GM23248 (cell line): Measurements from ENCODE around the gene ADAMTSL3. TPM values are rescaled to one million over a fixed set of nuclear protein-coding genes. Genes with fewer than 3 reads are reported as not detected.

Experiments used
- DNase-seq: peaks from one replicate; pipeline ENCODE4 v3.0.0-alpha.2; 2015
- H2AFZ ChIP-seq: fragments of 200-600 bp; sonication (generic); 2 replicates; pipeline ENCODE4 v1.6.1; 2016; ENCODE audit warnings: antibody characterized with exemption
- H3F3A ChIP-seq: fragments of 200-600 bp; sonication (generic); 2 replicates; pipeline ENCODE4 v1.6.1; 2016; ENCODE audit warnings: mild to moderate bottlenecking, antibody characterized with exemption, mixed run types; ENCODE audit not compliant: insufficient read depth
- H3K27ac ChIP-seq: fragments of 200-600 bp; sonication (generic); 2 replicates; pipeline ENCODE4 v1.5.1; 2016; ENCODE audit warnings: mild to moderate bottlenecking
- H3K27me3 ChIP-seq: fragments of 200-600 bp; sonication (generic); replicated peaks from 2 replicates; pipeline ENCODE4 v1.6.1; 2016; ENCODE audit warnings: mild to moderate bottlenecking; ENCODE audit not compliant: insufficient read depth
- H3K36me3 ChIP-seq: fragments of 200-600 bp; sonication (generic); 2 replicates; pipeline ENCODE4 v1.6.1; 2016; ENCODE audit warnings: low read depth, mild to moderate bottlenecking
- H3K4me1 ChIP-seq: fragments of 200-600 bp; sonication (generic); 2 replicates; pipeline ENCODE4 v1.6.1; 2016; ENCODE audit warnings: mild to moderate bottlenecking; ENCODE audit not compliant: insufficient read depth
- H3K4me2 ChIP-seq: fragments of 200-600 bp; sonication (generic); one replicate; pipeline ENCODE4 v1.6.1; 2016; ENCODE audit warnings: mild to moderate bottlenecking; ENCODE audit not compliant: unreplicated experiment
- H3K4me3 ChIP-seq: fragments of 200-600 bp; sonication (generic); 2 replicates; pipeline ENCODE4 v1.5.1; 2016; ENCODE audit warnings: mild to moderate bottlenecking
- H3K79me2 ChIP-seq: fragments of 200-600 bp; sonication (generic); 2 replicates; pipeline ENCODE4 v1.6.1; 2016; ENCODE audit warnings: mild to moderate bottlenecking; ENCODE audit not compliant: insufficient read depth
- H3K9ac ChIP-seq: fragments of 200-600 bp; sonication (generic); 2 replicates; pipeline ENCODE4 v1.6.1; 2016; ENCODE audit warnings: mild to moderate bottlenecking
- H3K9me2 ChIP-seq: fragments of 200-600 bp; sonication (generic); 2 replicates; pipeline ENCODE4 v1.6.1; 2016; ENCODE audit warnings: mixed run types, mild to moderate bottlenecking, moderate library complexity; ENCODE audit not compliant: insufficient read depth
- H3K9me3 ChIP-seq: fragments of 200-600 bp; sonication (generic); one replicate; pipeline ENCODE4 v1.6.1; 2017; ENCODE audit warnings: low read depth
- H4K20me1 ChIP-seq: fragments of 200-600 bp; sonication (generic); 2 replicates; pipeline ENCODE4 v1.6.0; 2016; ENCODE audit not compliant: insufficient read depth
- EZH2 ChIP-seq: fragments of 200-600 bp; sonication (generic); IDR thresholded peaks from 2 replicates; pipeline ENCODE4 v1.6.1; 2018; ENCODE audit warnings: antibody characterized with exemption, mild to moderate bottlenecking; ENCODE audit not compliant: insufficient read depth, poor library complexity, severe bottlenecking
- EZH2phosphoT487 ChIP-seq: fragments of 200-600 bp; sonication (generic); IDR thresholded peaks from 2 replicates; pipeline ENCODE4 v1.6.1; 2018; ENCODE audit warnings: antibody characterized with exemption, moderate library complexity, mild to moderate bottlenecking, low read depth; ENCODE audit not compliant: insufficient read depth
- WGBS, 2 experiments: methylation state at CpG; one replicate each; pipeline ENCODE4 v1.1.6; 2015 to 2017; ENCODE audit warnings: low lambda C conversion rate in 2 of 2, low coverage in 1 of 2; ENCODE audit errors: missing lambda C conversion rate in 2 of 2; 5-methylcytosine and 5-hydroxymethylcytosine counted together
- in situ Hi-C: fragments of 300-500 bp; cut with MboI; formaldehyde crosslinking; loops from 2 replicates; pipeline ENCODE4 v1.15.0; 2020
- polyA plus RNA-seq: library from polyadenylated mRNA; unstranded; fragments of >200 nt; fragmentation: Nextera tagmentation; extraction: Ambion mirVana; gene quantifications from 2 replicates; pipeline ENCODE4 v1.2.1, GENCODE V29; 2016
- total RNA-seq: library from RNA; depleted of rRNA; stranded (reverse); fragments of >200 nt; shearing (Covaris generic); gene quantifications from 2 replicates; pipeline ENCODE4 v1.2.3, GENCODE V29; 2014

The ADAMTSL3 gene
- total and polyA plus RNA-seq, 2 experiments from 2014 or later = not detected

DNA sequence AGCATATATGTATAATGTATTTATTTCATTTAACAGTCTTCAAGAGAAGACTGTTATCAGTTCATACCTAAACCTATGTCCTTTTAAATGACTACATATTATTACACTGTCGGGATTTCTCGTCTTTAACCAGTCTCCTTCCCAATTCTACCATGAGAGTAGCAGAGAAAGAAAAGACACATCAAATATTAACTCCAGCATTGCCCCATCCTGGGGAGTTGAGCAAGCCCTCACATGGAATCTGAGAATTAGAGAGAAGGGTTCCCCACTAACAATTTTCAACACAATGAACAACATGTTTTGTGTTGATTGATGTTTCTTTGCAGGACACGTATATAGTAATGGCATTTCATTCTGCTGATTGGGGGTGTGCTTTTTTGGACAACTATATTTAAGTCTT lies 257.4 kb downstream of the ADAMTSL3 start:
- H3K9ac ChIP-seq = no peak overlapping the region
- H3F3A ChIP-seq = no peaks in the 10 kb centered on the region
- no peaks in the 10 kb centered on the region for H4K20me1 ChIP-seq
- no peak for TF ChIP-seq EZH2phosphoT487
- TF ChIP-seq EZH2 = no peak
- H3K4me1 ChIP-seq = no peaks in the 10 kb centered on the region
- WGBS, 2 experiments = 47 to 50% methylated on average over 3 of the region's 3 CpGs
- in situ Hi-C loops = no loop called here
- H3K36me3 ChIP-seq = no peaks in the 10 kb centered on the region
- H3K4me3 ChIP-seq = no peak overlapping the region
- no peaks in the 10 kb centered on the region for H3K9me3 ChIP-seq
- H3K9me2 ChIP-seq = no peaks in the 10 kb centered on the region
- no peak overlapping the region for H3K27ac ChIP-seq
- DNase-seq = no peak
- H3K4me2 ChIP-seq = no peak overlapping the region
- H2AFZ ChIP-seq = no peak overlapping the region
- no peaks in the 10 kb centered on the region for H3K79me2 ChIP-seq
- peaks cover 41% of the 10 kb centered on the region for H3K27me3 ChIP-seq

GRCh38 chr15:83912343-83912742 lies 258.4 kb downstream of the ADAMTSL3 start:
- no peaks in the 10 kb centered on the region for H3K4me1 ChIP-seq
- no peaks in the 10 kb centered on the region for H4K20me1 ChIP-seq
- no peak overlapping the region for H2AFZ ChIP-seq
- no peak overlapping the region for H3K4me2 ChIP-seq
- no peaks in the 10 kb centered on the region for H3K9me3 ChIP-seq
- in situ Hi-C loops = no loop called here
- H3K9me2 ChIP-seq = no peaks in the 10 kb centered on the region
- H3K36me3 ChIP-seq = no peaks in the 10 kb centered on the region
- peaks cover 46% of the 10 kb centered on the region for H3K27me3 ChIP-seq
- 54 to 62% methylated on average over 2 of the region's 2 CpGs for WGBS, 2 experiments
- H3F3A ChIP-seq = no peaks in the 10 kb centered on the region
- no peaks in the 10 kb centered on the region for H3K79me2 ChIP-seq
- H3K9ac ChIP-seq = no peak overlapping the region
- no peak overlapping the region for H3K4me3 ChIP-seq
- no peak for TF ChIP-seq EZH2
- no peak for TF ChIP-seq EZH2phosphoT487
- no peak overlapping the region for H3K27ac ChIP-seq
- DNase-seq = no peak

GRCh38 chr15:83913034-83913632 lies 259.2 kb downstream of the ADAMTSL3 start:
- Histone ChIP-seq H2AFZ (no peak overlapping the region), H3K4me1 (no peaks in the 10 kb centered on the region), H3K9me3 (no peaks in the 10 kb centered on the region), H3K9ac (no peak overlapping the region), H3F3A (no peaks in the 10 kb centered on the region), H4K20me1 (no peaks in the 10 kb centered on the region), H3K4me3 (no peak overlapping the region), H3K27ac (no peak overlapping the region), H3K4me2 (no peak overlapping the region), H3K27me3 (peaks cover 41% of the 10 kb centered on the region), H3K36me3 (no peaks in the 10 kb centered on the region), H3K9me2 (no peaks in the 10 kb centered on the region), H3K79me2 (no peaks in the 10 kb centered on the region)
- in situ Hi-C loops = no loop called here
- WGBS, 2 experiments = 66 to 71% methylated on average over 12 to 14 of the region's 14 CpGs
- TF ChIP-seq EZH2phosphoT487 = no peak
- TF ChIP-seq EZH2 = no peak
- DNase-seq = no peak

DNA sequence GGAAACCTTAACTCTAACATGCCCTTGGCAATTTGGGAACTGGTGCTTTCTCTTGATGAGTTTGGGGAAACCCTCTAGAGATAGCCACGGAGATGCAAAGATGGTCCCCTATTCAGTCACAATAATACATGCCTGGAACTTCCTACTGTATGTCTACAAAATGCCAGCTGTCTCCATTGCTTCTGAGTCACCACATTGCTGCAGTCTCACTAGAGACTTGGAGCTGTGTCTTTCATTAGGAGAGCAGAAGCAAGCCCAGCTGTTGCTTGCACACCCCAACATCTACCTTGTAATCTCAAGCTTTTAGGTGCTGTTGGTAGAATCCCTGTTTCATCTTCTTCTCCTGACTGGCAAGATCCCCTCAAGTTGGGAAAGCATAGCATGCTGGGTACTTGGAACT lies 261.0 kb downstream of the ADAMTSL3 start:
- Histone ChIP-seq H3K9me3 (no peaks in the 10 kb centered on the region), H3K27me3 (peaks cover 35% of the 10 kb centered on the region), H3K9me2 (no peaks in the 10 kb centered on the region), H3K4me2 (no peak overlapping the region), H3K4me1 (no peaks in the 10 kb centered on the region), H3K27ac (no peak overlapping the region), H3K4me3 (no peak overlapping the region), H3F3A (no peaks in the 10 kb centered on the region), H3K36me3 (no peaks in the 10 kb centered on the region), H2AFZ (no peak overlapping the region), H3K9ac (no peak overlapping the region), H4K20me1 (no peaks in the 10 kb centered on the region), H3K79me2 (no peaks in the 10 kb centered on the region)
- in situ Hi-C loops = no loop called here
- DNase-seq = peak; percentile 22
- TF ChIP-seq EZH2phosphoT487 (no peak), EZH2 (no peak)
- WGBS, 2 experiments = 57 to 83% methylated on average over 1 of the region's 1 CpG

DNA sequence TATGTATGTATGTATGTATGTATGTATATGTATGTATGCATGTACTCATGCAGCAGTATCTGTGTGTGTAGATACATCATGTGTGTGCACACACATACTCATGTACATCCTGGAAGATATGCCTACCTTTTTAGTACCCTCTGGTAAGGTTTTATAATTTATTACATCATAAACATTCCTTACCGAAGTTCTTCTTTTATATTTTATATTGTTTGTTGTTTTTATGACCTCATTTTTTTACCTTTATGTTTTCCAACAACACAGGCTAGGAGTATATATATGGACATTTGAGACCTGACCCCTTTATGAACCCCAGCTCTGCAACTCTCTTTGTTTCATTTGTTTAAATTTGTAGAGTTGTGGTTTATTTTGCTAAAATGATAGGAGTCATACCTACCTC lies 263.5 kb downstream of the ADAMTSL3 start:
- DNase-seq = no peak
- no peak overlapping the region for H3K4me3 ChIP-seq
- 0 to 3% methylated on average over 1 of the region's 1 CpG for WGBS, 2 experiments

More for the DNA sequence above, 263.5 kb downstream of the ADAMTSL3 start:
- H3K4me1 ChIP-seq = no peaks in the 10 kb centered on the region
- H3K27me3 ChIP-seq = peaks cover 21% of the 10 kb centered on the region; the same call in 1 of the 2 replicates
- no peaks in the 10 kb centered on the region for H3F3A ChIP-seq
- TF ChIP-seq EZH2 = no peak
- TF ChIP-seq EZH2phosphoT487 = no peak
- in situ Hi-C loops = no loop called here
- no peaks in the 10 kb centered on the region for H3K36me3 ChIP-seq
- H2AFZ ChIP-seq = no peak overlapping the region
- H3K9me2 ChIP-seq = no peaks in the 10 kb centered on the region
- no peaks in the 10 kb centered on the region for H3K9me3 ChIP-seq
- no peaks in the 10 kb centered on the region for H4K20me1 ChIP-seq
- H3K79me2 ChIP-seq = no peaks in the 10 kb centered on the region
- no peak overlapping the region for H3K4me2 ChIP-seq
- no peak overlapping the region for H3K9ac ChIP-seq
- no peak overlapping the region for H3K27ac ChIP-seq
